SJSA1 (cell line): Measurements from ENCODE around the gene CHRM2. TPM values are rescaled to one million over a fixed set of nuclear protein-coding genes. Genes with fewer than 3 reads are reported as not detected.

Experiments used
- DNase-seq, 2 experiments: peaks; one replicate each; pipeline ENCODE4 v3.0.0-alpha.2; 2015 to 2020; ENCODE audit warnings: low spot score in 2 of 2, low read depth in 1 of 2
- H3K27ac ChIP-seq: fragments of 250-450 bp; sonication (Bioruptor Pico); 2 replicates; pipeline ENCODE4 v1.5.1; 2020; ENCODE audit warnings: mild to moderate bottlenecking, moderate library complexity
- H3K27me3 ChIP-seq: fragments of 250-450 bp; sonication (Bioruptor Pico); replicated peaks from 2 replicates; pipeline ENCODE4 v1.5.1; 2020; ENCODE audit warnings: mild to moderate bottlenecking, moderate library complexity
- H3K36me3 ChIP-seq: fragments of 250-450 bp; sonication (Bioruptor Pico); 2 replicates; pipeline ENCODE4 v1.5.1; 2020; ENCODE audit warnings: mild to moderate bottlenecking
- H3K4me1 ChIP-seq: fragments of 250-450 bp; sonication (Bioruptor Pico); replicated peaks from 2 replicates; pipeline ENCODE4 v1.6.1; 2021; ENCODE audit warnings: mild to moderate bottlenecking
- H3K4me3 ChIP-seq: fragments of 250-450 bp; sonication (Bioruptor Pico); 2 replicates; pipeline ENCODE4 v1.5.1; 2020; ENCODE audit warnings: mild to moderate bottlenecking
- H3K9me3 ChIP-seq: fragments of 250-450 bp; sonication (Bioruptor Pico); replicated peaks from 2 replicates; pipeline ENCODE4 v1.5.1; 2020; ENCODE audit warnings: mild to moderate bottlenecking
- total RNA-seq: library from RNA; depleted of rRNA; stranded (reverse); fragments of >200 nt; shearing (Covaris generic); gene quantifications from 2 replicates; pipeline ENCODE4 v1.2.3, GENCODE V29; 2014

Gene CHRM2
- total RNA-seq, 1 experiment from 2014 or later: 0.24 TPM

DNA sequence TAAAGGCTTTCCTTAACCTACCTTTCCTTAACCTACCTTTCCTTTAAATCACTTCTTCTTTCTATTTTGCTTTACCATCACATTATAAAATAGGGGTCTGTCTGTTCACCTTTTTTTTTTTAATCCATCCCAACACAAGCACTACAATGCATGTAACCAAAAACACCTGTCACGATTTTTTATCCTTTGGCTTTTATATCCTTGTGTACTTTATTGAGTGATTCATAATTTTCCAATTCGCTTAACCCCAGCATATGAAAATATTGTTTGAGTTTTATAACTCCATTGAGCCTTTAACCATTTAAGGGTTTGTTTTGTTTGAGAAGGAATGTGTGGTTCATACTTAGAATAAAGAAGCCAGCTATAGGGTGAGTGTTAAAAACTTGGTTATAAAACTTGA lies 132.2 kb downstream of the CHRM2 start:
- DNase-seq: no peak

GRCh38 chr7:137001041-137001440 lies 132.6 kb downstream of the CHRM2 start:
- peak overlapping the region; percentile 25 for H3K27ac ChIP-seq
- H3K4me1 ChIP-seq: peaks cover 55% of the 10 kb centered on the region
- no peaks in the 10 kb centered on the region for H3K36me3 ChIP-seq
- no peaks in the 10 kb centered on the region for H3K27me3 ChIP-seq
- H3K4me3 ChIP-seq: no peak overlapping the region
- DNase-seq: peak in 1 of 2 experiments; percentile 38
- H3K9me3 ChIP-seq: no peaks in the 10 kb centered on the region

More for the DNA sequence above, 132.2 kb downstream of the CHRM2 start:
- H3K4me1 ChIP-seq: peaks cover 55% of the 10 kb centered on the region
- H3K27me3 ChIP-seq: no peaks in the 10 kb centered on the region
- H3K9me3 ChIP-seq: no peaks in the 10 kb centered on the region
- no peak overlapping the region for H3K4me3 ChIP-seq
- no peaks in the 10 kb centered on the region for H3K36me3 ChIP-seq
- peak overlapping the region; percentile 25; the same call in 1 of the 2 replicates for H3K27ac ChIP-seq

DNA sequence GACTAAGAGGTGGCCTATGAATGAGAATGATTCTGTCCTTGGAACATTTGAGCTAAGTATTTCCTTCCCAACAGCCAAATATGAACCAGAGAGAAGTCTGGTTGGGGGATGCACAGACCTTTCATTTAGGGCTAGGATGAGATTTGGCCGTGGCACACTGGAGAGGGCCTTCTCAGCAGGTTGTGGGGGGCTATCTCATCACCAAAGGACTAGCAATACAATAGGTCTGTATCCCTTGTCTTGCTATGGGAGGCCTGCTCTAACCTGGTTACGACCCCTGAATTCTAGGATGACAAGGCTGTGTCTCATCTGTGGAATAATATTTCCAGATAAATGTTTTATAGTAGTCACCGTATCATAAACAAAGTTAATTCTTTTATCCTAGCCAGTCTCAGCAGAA lies 133.0 kb downstream of the CHRM2 start:
- Histone ChIP-seq H3K9me3 (no peaks in the 10 kb centered on the region), H3K4me1 (peaks cover 55% of the 10 kb centered on the region), H3K27ac (peak overlapping the region; percentile 25), H3K4me3 (no peak overlapping the region), H3K36me3 (no peaks in the 10 kb centered on the region), H3K27me3 (no peaks in the 10 kb centered on the region)
- no peak for DNase-seq

DNA sequence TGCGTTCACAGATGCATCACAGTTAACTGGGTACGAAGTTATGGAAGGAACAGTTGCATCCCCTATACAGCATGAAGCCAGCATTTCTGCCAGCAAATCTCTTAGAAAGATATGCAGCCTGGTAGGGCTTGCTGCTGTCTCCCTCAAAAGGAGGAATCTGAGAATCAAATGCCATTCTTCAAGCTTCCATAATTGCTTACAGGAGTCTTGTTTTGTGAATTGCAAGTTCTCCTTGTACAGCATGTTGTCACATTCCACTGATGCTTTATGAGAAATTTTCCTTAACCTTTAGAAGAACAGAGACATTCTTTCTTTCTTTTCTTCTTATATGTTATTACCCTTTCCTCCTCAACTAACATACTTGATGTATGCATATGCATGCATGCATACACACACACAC lies 134.6 kb downstream of the CHRM2 start:
- Histone ChIP-seq H3K27ac (no peak overlapping the region), H3K9me3 (no peaks in the 10 kb centered on the region), H3K36me3 (no peaks in the 10 kb centered on the region), H3K4me1 (peaks cover 58% of the 10 kb centered on the region), H3K4me3 (no peak overlapping the region), H3K27me3 (no peaks in the 10 kb centered on the region)
- peak in 1 of 2 experiments; percentile 22 for DNase-seq

DNA sequence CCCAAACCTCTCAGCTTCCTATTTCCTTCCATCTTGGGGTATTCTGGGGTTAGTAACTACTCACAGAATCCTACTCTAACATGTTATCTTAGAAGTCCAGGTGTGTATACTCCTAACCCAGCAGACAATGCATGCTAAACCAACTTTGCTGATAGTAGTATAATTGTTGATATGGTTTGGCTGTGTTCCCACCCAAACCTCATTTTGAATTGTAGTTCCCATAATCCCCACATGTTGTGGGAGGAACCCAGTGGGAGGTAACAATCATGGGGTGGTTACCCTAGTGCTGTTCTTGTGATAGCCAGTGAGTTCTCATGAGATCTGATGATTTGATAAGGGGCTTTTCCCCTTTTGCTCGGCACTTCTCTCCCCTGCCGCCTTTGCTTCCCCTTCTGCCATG lies 135.1 kb downstream of the CHRM2 start:
- no peak overlapping the region for H3K4me3 ChIP-seq
- no peaks in the 10 kb centered on the region for H3K27me3 ChIP-seq
- DNase-seq: no peak
- H3K36me3 ChIP-seq: no peaks in the 10 kb centered on the region
- H3K4me1 ChIP-seq: peaks cover 56% of the 10 kb centered on the region
- no peak overlapping the region for H3K27ac ChIP-seq
- no peaks in the 10 kb centered on the region for H3K9me3 ChIP-seq

DNA sequence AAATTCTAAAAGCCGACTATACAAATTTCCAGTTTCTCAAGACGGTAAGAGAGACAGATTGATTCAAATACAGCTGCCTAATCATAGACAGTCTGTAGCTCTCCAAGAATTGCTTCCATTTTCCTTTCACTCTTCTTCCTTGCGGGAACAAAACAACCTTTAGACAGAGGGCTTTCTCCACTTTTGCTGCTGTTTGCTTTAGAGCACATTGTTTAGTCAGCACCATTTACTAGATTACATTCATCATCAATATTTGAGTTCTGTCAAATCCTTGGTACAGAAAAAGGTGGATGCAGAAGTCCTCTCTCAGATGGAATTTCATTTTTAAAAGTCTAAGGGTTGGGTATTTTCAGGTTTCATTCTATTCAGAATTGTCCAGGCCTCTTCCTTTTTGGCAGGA lies 137.4 kb downstream of the CHRM2 start:
- H3K4me3 ChIP-seq: no peak overlapping the region
- no peaks in the 10 kb centered on the region for H3K27me3 ChIP-seq
- H3K4me1 ChIP-seq: peaks cover 40% of the 10 kb centered on the region
- DNase-seq: no peak
- no peaks in the 10 kb centered on the region for H3K9me3 ChIP-seq
- no peaks in the 10 kb centered on the region for H3K36me3 ChIP-seq
- H3K27ac ChIP-seq: no peak overlapping the region

- Histone ChIP-seq H3K4me1 (peaks cover 36% of the 10 kb centered on the region), H3K4me3 (no peak overlapping the region), H3K36me3 (no peaks in the 10 kb centered on the region), H3K27ac (no peak overlapping the region), H3K9me3 (no peaks in the 10 kb centered on the region), H3K27me3 (no peaks in the 10 kb centered on the region)
- no peak for DNase-seq
Observed at GRCh38 chr7:137006293-137006692, 137.8 kb downstream of the CHRM2 start.

DNA sequence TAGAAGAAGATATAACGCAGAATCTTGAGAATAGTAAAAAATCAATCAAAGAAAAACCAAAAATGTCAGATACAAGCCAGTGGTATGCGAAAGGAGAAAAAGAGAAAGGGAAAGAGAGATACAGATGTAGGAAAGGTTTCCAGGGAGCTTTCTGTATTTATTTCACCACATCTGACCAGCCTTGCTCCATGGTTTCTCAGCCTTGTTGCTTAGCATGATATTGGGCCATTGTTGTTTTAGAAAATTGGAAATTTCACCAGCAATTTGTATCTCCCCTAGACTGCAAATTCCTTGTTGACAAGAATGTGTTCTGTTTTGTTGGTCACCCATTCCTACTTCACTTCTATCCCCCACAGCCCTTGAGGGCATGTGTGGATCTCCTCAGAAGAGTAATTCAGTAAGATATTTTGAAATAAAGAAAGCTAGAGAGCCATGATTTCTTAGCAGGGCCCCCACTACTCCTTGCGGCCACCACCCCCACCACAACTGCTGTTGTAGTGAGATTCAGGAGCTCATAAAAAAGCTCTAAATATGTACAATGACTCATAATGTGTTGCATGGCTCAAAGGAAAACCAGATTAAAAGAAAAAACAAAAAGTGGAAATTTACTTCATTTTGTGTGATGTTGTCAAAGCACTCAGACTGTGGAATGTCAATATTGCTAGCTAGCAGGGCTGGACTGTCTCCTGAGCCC lies 138.7 kb downstream of the CHRM2 start:
- DNase-seq: peak; percentile 70 to 77

GRCh38 chr7:137009404-137009803 lies 141.0 kb downstream of the CHRM2 start:
- no peak overlapping the region for H3K27ac ChIP-seq

More for the DNA sequence above, 138.7 kb downstream of the CHRM2 start:
- Histone ChIP-seq H3K36me3 (no peaks in the 10 kb centered on the region), H3K27ac (peak overlapping the region; percentile 78), H3K9me3 (no peaks in the 10 kb centered on the region), H3K4me3 (no peak overlapping the region), H3K4me1 (peaks cover 29% of the 10 kb centered on the region), H3K27me3 (no peaks in the 10 kb centered on the region)

DNA sequence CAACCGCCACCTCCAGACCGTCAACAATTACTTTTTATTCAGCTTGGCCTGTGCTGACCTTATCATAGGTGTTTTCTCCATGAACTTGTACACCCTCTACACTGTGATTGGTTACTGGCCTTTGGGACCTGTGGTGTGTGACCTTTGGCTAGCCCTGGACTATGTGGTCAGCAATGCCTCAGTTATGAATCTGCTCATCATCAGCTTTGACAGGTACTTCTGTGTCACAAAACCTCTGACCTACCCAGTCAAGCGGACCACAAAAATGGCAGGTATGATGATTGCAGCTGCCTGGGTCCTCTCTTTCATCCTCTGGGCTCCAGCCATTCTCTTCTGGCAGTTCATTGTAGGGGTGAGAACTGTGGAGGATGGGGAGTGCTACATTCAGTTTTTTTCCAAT lies 146.6 kb downstream of the CHRM2 start:
- H3K36me3 ChIP-seq: no peaks in the 10 kb centered on the region
- no peak overlapping the region for H3K4me3 ChIP-seq
- H3K27me3 ChIP-seq: no peaks in the 10 kb centered on the region
- H3K4me1 ChIP-seq: peaks cover 11% of the 10 kb centered on the region
- H3K9me3 ChIP-seq: no peaks in the 10 kb centered on the region
- H3K27ac ChIP-seq: no peak overlapping the region
- DNase-seq: no peak

More at GRCh38 chr7:137009404-137009803, 141.0 kb downstream of the CHRM2 start:
- DNase-seq: no peak
- no peaks in the 10 kb centered on the region for H3K36me3 ChIP-seq
- H3K4me3 ChIP-seq: no peak overlapping the region
- no peaks in the 10 kb centered on the region for H3K27me3 ChIP-seq
- H3K9me3 ChIP-seq: no peaks in the 10 kb centered on the region
- H3K4me1 ChIP-seq: peaks cover 18% of the 10 kb centered on the region

DNA sequence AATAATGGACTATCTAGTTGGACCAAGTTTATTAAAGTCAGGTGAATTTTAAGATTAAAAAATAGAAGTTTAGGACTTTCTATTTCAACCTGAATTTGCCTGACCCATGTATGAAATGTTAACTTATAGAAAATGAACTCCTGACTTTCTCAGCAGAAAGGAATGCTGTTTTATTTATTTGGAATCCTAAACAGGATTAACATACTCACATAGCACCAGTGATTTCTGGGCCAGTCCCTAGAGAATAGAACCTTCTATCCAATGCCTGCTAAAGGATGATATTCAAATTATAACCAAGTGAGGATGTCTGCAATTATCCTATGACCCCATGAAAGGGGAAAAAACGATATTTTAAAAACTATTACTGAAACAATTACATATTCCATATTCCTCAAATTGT lies 148.8 kb downstream of the CHRM2 start:
- H3K9me3 ChIP-seq: no peaks in the 10 kb centered on the region
- no peak overlapping the region for H3K4me3 ChIP-seq
- H3K27ac ChIP-seq: 0 out of 2 replicates have a peak overlapping the region, but pooled peaks have one; percentile 15
- H3K4me1 ChIP-seq: peaks cover 11% of the 10 kb centered on the region
- no peaks in the 10 kb centered on the region for H3K36me3 ChIP-seq
- no peaks in the 10 kb centered on the region for H3K27me3 ChIP-seq
- peak in 1 of 2 experiments; percentile 18 for DNase-seq

DNA sequence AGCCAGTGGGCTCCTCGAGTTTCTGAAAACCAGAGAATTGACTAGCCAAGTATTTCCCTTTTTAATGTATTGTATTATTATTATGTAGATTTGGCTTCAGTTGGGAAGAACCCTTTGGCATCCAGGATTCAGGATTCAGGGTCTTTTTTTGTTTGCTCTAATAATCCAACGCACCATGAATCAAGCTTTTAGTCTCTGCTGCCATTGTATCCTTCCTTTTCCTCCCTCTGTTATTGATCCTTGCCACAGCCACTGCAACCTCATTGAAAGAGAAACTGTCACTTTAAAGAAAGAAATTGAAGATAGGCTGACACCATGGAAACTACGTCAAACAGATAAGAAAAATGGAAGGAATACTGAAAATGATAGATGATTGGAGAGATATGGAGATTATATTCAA lies 150.0 kb downstream of the CHRM2 start:
- peaks cover 11% of the 10 kb centered on the region for H3K4me1 ChIP-seq
- DNase-seq: no peak
- no peak overlapping the region for H3K27ac ChIP-seq
- no peaks in the 10 kb centered on the region for H3K9me3 ChIP-seq
- no peaks in the 10 kb centered on the region for H3K27me3 ChIP-seq
- no peaks in the 10 kb centered on the region for H3K36me3 ChIP-seq
- H3K4me3 ChIP-seq: no peak overlapping the region

GRCh38 chr7:137020351-137020750 lies 151.9 kb downstream of the CHRM2 start:
- DNase-seq: no peak
- H3K9me3 ChIP-seq: no peaks in the 10 kb centered on the region
- H3K36me3 ChIP-seq: no peaks in the 10 kb centered on the region
- no peak overlapping the region for H3K27ac ChIP-seq
- H3K4me3 ChIP-seq: no peak overlapping the region
- H3K27me3 ChIP-seq: no peaks in the 10 kb centered on the region
- H3K4me1 ChIP-seq: peaks cover 11% of the 10 kb centered on the region

GRCh38 chr7:137025469-137026175 lies 157.2 kb downstream of the CHRM2 start:
- H3K27ac ChIP-seq: peak overlapping the region; percentile 71
- no peaks in the 10 kb centered on the region for H3K36me3 ChIP-seq
- DNase-seq: peak; percentile 44 to 68
- peaks cover 13% of the 10 kb centered on the region for H3K4me1 ChIP-seq
- H3K4me3 ChIP-seq: no peak overlapping the region
- H3K27me3 ChIP-seq: no peaks in the 10 kb centered on the region
- no peaks in the 10 kb centered on the region for H3K9me3 ChIP-seq
